NCI-H774 (cell line): ENCODE data around the gene SHROOM4.

Experiments
- DNase-seq: peaks from one replicate; lab custom pipeline; 2025; lab: John Stamatoyannopoulos, UW

Gene SHROOM4

GRCh38 chrX:50813843-50814661 lies at the start of gene SHROOM4:
Gene SHROOM4, minus strand, starts transcription at chrX:50814194. Its CDS starts 176 bp downstream, at chrX:50814018.
- no peak for DNase-seq

- no peak for DNase-seq
Observed at GRCh38 chrX:50863471-50863870, 49.5 kb upstream of the SHROOM4 start.

GRCh38 chrX:50860518-50860917 lies 46.5 kb upstream of the SHROOM4 start:
- DNase-seq = no peak

GRCh38 chrX:50858548-50858947 lies 44.6 kb upstream of the SHROOM4 start:
- no peak for DNase-seq

GRCh38 chrX:50853399-50853798 lies 39.4 kb upstream of the SHROOM4 start:
- DNase-seq = no peak

GRCh38 chrX:50852524-50852923 lies 38.5 kb upstream of the SHROOM4 start:
- no peak for DNase-seq

GRCh38 chrX:50842221-50842620 lies 28.2 kb upstream of the SHROOM4 start:
- DNase-seq = no peak

- no peak for DNase-seq
Observed at GRCh38 chrX:50839730-50840129, 25.7 kb upstream of the SHROOM4 start.

GRCh38 chrX:50838820-50839600 lies 25.0 kb upstream of the SHROOM4 start:
- DNase-seq = no peak

- DNase-seq = no peak
Observed at GRCh38 chrX:50827996-50828395, 14.0 kb upstream of the SHROOM4 start.

GRCh38 chrX:50825825-50826224 lies 11.8 kb upstream of the SHROOM4 start:
- DNase-seq = no peak

GRCh38 chrX:50818986-50819385 lies 5.0 kb upstream of the SHROOM4 start:
- DNase-seq = no peak

GRCh38 chrX:50815120-50815519 lies 1.1 kb upstream of the SHROOM4 start:
- no peak for DNase-seq

- no peak for DNase-seq
Observed at GRCh38 chrX:50814701-50815100, 707 bp upstream of the SHROOM4 start.

GRCh38 chrX:50812995-50813842 lies 775 bp downstream of the SHROOM4 start:
- no peak for DNase-seq

- DNase-seq = no peak
Observed at GRCh38 chrX:50805276-50805675, 8.7 kb downstream of the SHROOM4 start.

- DNase-seq = no peak
Observed at GRCh38 chrX:50801135-50801534, 12.9 kb downstream of the SHROOM4 start.

- DNase-seq = no peak
Observed at GRCh38 chrX:50799531-50799961, 14.4 kb downstream of the SHROOM4 start.

- DNase-seq = no peak
Observed at GRCh38 chrX:50798783-50799182, 15.2 kb downstream of the SHROOM4 start.

- DNase-seq = no peak
Observed at GRCh38 chrX:50787099-50787498, 26.9 kb downstream of the SHROOM4 start.

GRCh38 chrX:50780144-50780543 lies 33.9 kb downstream of the SHROOM4 start:
- no peak for DNase-seq

GRCh38 chrX:50779694-50780093 lies 34.3 kb downstream of the SHROOM4 start:
- no peak for DNase-seq
